Esophagus squamous epithelium (tissue), 4 donors: ENCODE results near the gene SMTNL2.

Experiments
- POLR2A ChIP-seq, 4 donors: fragments of 450-650 bp; IDR thresholded peaks; one replicate each; pipeline ENCODE4 v1.6.1; 2017; ENCODE audit warnings: antibody characterized with exemption in 4 of 4, mild to moderate bottlenecking in 4 of 4, moderate library complexity in 3 of 4
- TF ChIP-seq, protein P1 (sequence below), 6 experiments: fragments of 450-650 bp in 4 of 6; fragments of 200-600 bp in 2 of 6; sonication (generic) in 2 of 6; IDR thresholded peaks; one replicate each; pipeline ENCODE4 v1.5.1; 2016 to 2019; ENCODE audit warnings: antibody characterized with exemption in 6 of 6, mild to moderate bottlenecking in 4 of 6, moderate library complexity in 4 of 6

DNA sequence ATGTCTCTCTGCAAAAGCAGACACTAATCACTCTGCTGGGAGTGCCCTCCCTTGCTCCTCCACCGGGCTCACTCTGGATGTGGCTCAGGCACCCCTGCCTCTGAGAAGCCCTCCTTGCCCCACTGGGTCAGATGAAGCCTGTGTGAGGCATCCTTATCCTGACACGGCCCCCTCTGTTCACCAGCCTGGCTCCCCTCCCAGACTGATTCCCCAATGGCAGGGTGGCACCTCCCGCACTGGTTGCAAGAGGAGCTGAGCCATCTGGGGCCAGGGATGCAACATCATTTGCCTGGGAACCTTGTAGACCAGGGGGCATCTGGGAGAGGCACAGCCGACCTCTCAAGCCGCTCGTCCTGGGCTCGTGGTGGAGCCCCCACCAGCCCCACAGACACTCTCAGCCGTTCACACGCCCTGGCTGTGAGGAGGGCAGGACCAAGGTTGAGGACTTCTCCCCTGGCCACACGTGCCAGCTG lies 6.7 kb downstream of the SMTNL2 start:
- no peak for TF ChIP-seq POLR2A (IDR thresholded peaks at IDR 0.05)
- TF ChIP-seq, protein P1, sequence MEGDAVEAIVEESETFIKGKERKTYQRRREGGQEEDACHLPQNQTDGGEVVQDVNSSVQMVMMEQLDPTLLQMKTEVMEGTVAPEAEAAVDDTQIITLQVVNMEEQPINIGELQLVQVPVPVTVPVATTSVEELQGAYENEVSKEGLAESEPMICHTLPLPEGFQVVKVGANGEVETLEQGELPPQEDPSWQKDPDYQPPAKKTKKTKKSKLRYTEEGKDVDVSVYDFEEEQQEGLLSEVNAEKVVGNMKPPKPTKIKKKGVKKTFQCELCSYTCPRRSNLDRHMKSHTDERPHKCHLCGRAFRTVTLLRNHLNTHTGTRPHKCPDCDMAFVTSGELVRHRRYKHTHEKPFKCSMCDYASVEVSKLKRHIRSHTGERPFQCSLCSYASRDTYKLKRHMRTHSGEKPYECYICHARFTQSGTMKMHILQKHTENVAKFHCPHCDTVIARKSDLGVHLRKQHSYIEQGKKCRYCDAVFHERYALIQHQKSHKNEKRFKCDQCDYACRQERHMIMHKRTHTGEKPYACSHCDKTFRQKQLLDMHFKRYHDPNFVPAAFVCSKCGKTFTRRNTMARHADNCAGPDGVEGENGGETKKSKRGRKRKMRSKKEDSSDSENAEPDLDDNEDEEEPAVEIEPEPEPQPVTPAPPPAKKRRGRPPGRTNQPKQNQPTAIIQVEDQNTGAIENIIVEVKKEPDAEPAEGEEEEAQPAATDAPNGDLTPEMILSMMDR (IDR thresholded peaks at IDR 0.05), result no peak
